GM21717 (cell line): ENCODE data around the gene TUT1.
"Not testable (repeated sequence)": the region's sequence is repeated elsewhere in the genome, so short reads cannot be mapped to it uniquely, and the experiment has no call there.

ENCODE experiments used
- ATAC-seq: cut with Tn5 transposase; IDR thresholded peaks from one replicate; pipeline ENCODE4 v1.9.1; 2021; ENCODE audit warnings: mild to moderate bottlenecking, moderate library complexity; ENCODE audit not compliant: unreplicated experiment

The TUT1 gene

GRCh38 chr11:62591448-62592145 lies at the start of gene TUT1:
Gene TUT1 (minus strand): TSS chr11:62591523. CDS start chr11:62591485, 38 bp downstream.
- peak; percentile 80 for ATAC-seq

- ATAC-seq: no peak
Observed at GRCh38 chr11:62632492-62632891, 41.2 kb upstream of the TUT1 start.

GRCh38 chr11:62627713-62628112 lies 36.4 kb upstream of the TUT1 start:
- no peak for ATAC-seq

- no peak for ATAC-seq
Observed at GRCh38 chr11:62622476-62623089, 31.3 kb upstream of the TUT1 start.

- ATAC-seq: peak; percentile 83
Observed at GRCh38 chr11:62621567-62622470, 30.5 kb upstream of the TUT1 start, which contains the start of gene B3GAT3. Gene B3GAT3 (minus strand): TSS chr11:62621986. CDS start chr11:62621947, 39 bp downstream.

GRCh38 chr11:62621027-62621566 lies 29.8 kb upstream of the TUT1 start:
- no peak for ATAC-seq

GRCh38 chr11:62616957-62617356 lies 25.6 kb upstream of the TUT1 start:
- ATAC-seq: not testable (repeated sequence)

GRCh38 chr11:62615521-62615920 lies 24.2 kb upstream of the TUT1 start:
- no peak for ATAC-seq

- ATAC-seq: no peak
Observed at GRCh38 chr11:62614275-62614674, 23.0 kb upstream of the TUT1 start.

- no peak for ATAC-seq
Observed at GRCh38 chr11:62613291-62613778, 22.0 kb upstream of the TUT1 start.

GRCh38 chr11:62612366-62613290 lies 21.3 kb upstream of the TUT1 start, which contains the start of the genes EML3 and ROM1:
Gene EML3 (minus strand): TSS chr11:62612775. CDS start chr11:62612457, 318 bp downstream.
Gene ROM1 (plus strand): TSS chr11:62613257. CDS start chr11:62613282, 25 bp downstream.
- ATAC-seq: peak; percentile 50

- ATAC-seq: peak; percentile 13
Observed at GRCh38 chr11:62611705-62612365, 20.5 kb upstream of the TUT1 start.

GRCh38 chr11:62610814-62611704 lies 19.7 kb upstream of the TUT1 start:
- no peak for ATAC-seq

GRCh38 chr11:62610403-62610802 lies 19.1 kb upstream of the TUT1 start:
- ATAC-seq: no peak

GRCh38 chr11:62608776-62609175 lies 17.5 kb upstream of the TUT1 start:
- ATAC-seq: no peak

GRCh38 chr11:62607714-62608113 lies 16.4 kb upstream of the TUT1 start:
- ATAC-seq: no peak

- no peak for ATAC-seq
Observed at GRCh38 chr11:62605902-62606301, 14.6 kb upstream of the TUT1 start.

GRCh38 chr11:62605467-62605866 lies 14.1 kb upstream of the TUT1 start:
- ATAC-seq: no peak
